ENCODE measurements around the gene LRRTM3. TPM values are rescaled to one million over a fixed set of nuclear protein-coding genes. Genes with fewer than 3 reads are reported as not detected.

The LRRTM3 gene
- not detected in 2 replicates for total RNA-seq

DNA sequence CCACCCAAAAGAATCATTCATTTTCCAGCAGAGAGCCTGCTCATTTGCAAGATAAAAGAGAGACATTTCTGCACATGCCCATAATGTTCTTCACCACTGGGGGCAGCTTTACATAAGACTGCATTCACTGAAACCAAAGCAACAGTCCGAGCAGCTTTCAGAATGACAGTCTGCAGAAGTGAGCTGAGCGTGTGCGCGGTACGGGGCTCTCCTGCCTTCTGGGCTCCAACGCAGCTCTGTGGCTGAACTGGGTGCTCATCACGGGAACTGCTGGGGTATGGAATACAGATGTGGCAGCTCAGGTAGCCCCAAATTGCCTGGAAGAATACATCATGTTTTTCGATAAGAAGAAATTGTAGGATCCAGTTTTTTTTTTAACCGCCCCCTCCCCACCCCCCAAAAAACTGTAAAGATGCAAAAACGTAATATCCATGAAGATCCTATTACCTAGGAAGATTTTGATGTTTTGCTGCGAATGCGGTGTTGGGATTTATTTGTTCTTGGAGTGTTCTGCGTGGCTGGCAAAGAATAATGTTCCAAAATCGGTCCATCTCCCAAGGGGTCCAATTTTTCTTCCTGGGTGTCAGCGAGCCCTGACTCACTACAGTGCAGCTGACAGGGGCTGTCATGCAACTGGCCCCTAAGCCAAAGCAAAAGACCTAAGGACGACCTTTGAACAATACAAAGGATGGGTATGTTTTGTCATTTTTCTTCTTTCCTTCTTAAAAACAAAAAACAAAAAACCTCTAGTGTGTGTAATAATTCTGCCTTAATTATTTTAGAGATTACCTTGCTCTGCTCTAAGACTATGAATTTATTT is at the start of gene LRRTM3:
Gene LRRTM3, plus strand, starts transcription at position 141 of the 820 bp plus-strand sequence.

Data from myometrial cell (primary cell).